CD4-positive, alpha-beta T cell (primary cell): ENCODE measurements around the gene CYTH3. TPM values are rescaled to one million over a fixed set of nuclear protein-coding genes. Genes with fewer than 3 reads are reported as not detected.

Experiments used
- ATAC-seq: fragments of 200-7000 bp; cut with Tn5 transposase; one replicate; pipeline ENCODE4 v1.10.0; 2022; ENCODE audit warnings: mild to moderate bottlenecking; ENCODE audit not compliant: poor library complexity
- CTCF ChIA-PET: fragments of 350-600 bp; sonication (Branson Sonifier 250); formaldehyde crosslinking; loops from one replicate; lab custom pipeline; 2021; ENCODE audit warnings: antibody characterized with exemption, inconsistent platforms; lab: Charles Lee
- POLR2A ChIA-PET: fragments of 350-600 bp; sonication (Branson Sonifier 250); formaldehyde crosslinking; loops from one replicate; lab custom pipeline; 2021; ENCODE audit warnings: antibody characterized with exemption, inconsistent platforms; lab: Charles Lee
- DNase-seq, 14 experiments: peaks; one replicate each; pipeline ENCODE4 v3.0.0-alpha.2; 2013 to 2020; ENCODE audit warnings: mixed read lengths in 2 of 14
- H3K27ac ChIP-seq, 2 donors: one replicate each; pipeline versions ENCODE4 v1.5.1 to v1.7.0; 2013; ENCODE audit warnings: low read length in 2 of 2, low read depth in 1 of 2, mild to moderate bottlenecking in 1 of 2
- H3K27me3 ChIP-seq, 2 experiments: 1 replicate in 1 of 2; 2 replicates in 1 of 2; pipeline versions ENCODE4 v1.6.1 to v1.7.0; 2013; ENCODE audit warnings: low read length in 2 of 2, control low read depth in 1 of 2, mild to moderate bottlenecking in 1 of 2, moderate library complexity in 1 of 2; ENCODE audit not compliant: insufficient read depth in 2 of 2, control insufficient read depth in 1 of 2
- H3K36me3 ChIP-seq: one replicate; pipeline ENCODE4 v1.6.1; 2013; ENCODE audit warnings: low read length, control low read depth; ENCODE audit not compliant: insufficient read depth
- H3K4me1 ChIP-seq: one replicate; pipeline ENCODE4 v1.6.1; 2013; ENCODE audit warnings: low read length, control low read depth; ENCODE audit not compliant: insufficient read depth
- H3K4me3 ChIP-seq: one replicate; pipeline ENCODE4 v1.5.1; 2013; ENCODE audit warnings: mild to moderate bottlenecking, low read length, moderate library complexity
- H3K9me3 ChIP-seq, 2 experiments: 1 replicate in 1 of 2; 2 replicates in 1 of 2; pipeline versions ENCODE4 v1.6.1 to v1.7.0; 2013; ENCODE audit warnings: low read length in 2 of 2, mild to moderate bottlenecking in 2 of 2, control low read depth in 1 of 2, moderate library complexity in 1 of 2; ENCODE audit not compliant: control insufficient read depth in 1 of 2, insufficient read depth in 1 of 2
- H3K27ac Mint-ChIP-seq: one replicate; pipeline ENCODE4 v1.8.0; 2020; ENCODE audit warnings: mixed read lengths
- H3K27me3 Mint-ChIP-seq: one replicate; pipeline ENCODE4 v1.8.0; 2021; ENCODE audit warnings: mixed read lengths
- H3K36me3 Mint-ChIP-seq: one replicate; pipeline ENCODE4 v1.8.0; 2021; ENCODE audit warnings: low read depth, mixed read lengths
- H3K4me1 Mint-ChIP-seq: one replicate; pipeline ENCODE4 v1.8.0; 2021; ENCODE audit warnings: low read depth, mixed read lengths
- H3K4me3 Mint-ChIP-seq: one replicate; pipeline ENCODE4 v1.8.0; 2020; ENCODE audit warnings: mild to moderate bottlenecking, mixed read lengths
- H3K9me3 Mint-ChIP-seq: one replicate; pipeline ENCODE4 v1.8.0; 2020; ENCODE audit warnings: mixed read lengths
- CTCF ChIP-seq: fragments of 200-600 bp; IDR thresholded peaks from one replicate; pipeline ENCODE4 v1.8.0; 2022; ENCODE audit warnings: antibody characterized with exemption, mild to moderate bottlenecking
- intact Hi-C, 2 experiments: fragments of 100-400 bp; cut with DNase I in 1 of 2; cut with micrococcal nuclease in 1 of 2; formaldehyde crosslinking; loops; one replicate each; pipeline versions ENCODE4 v1.15.1 to v1.9.0; 2023 to 2025; cut with DNase I, micrococcal nuclease
- total RNA-seq, 174 experiments: library from RNA in 2 of 174; stranded (reverse) in 2 of 174; gene quantifications; one replicate each; pipeline ENCODE4 v1.2.3 and lab custom pipeline; 2021 to 2026

The CYTH3 gene
- total RNA-seq, 2 experiments from 2014 or later = 7.6 to 9.1 TPM

GRCh38 chr7:6171532-6172223 is 100.7 kb downstream of the CYTH3 start:
- Histone ChIP-seq H3K27ac (no peak overlapping the region), H3K27me3 (no peaks in the 10 kb centered on the region), H3K36me3 (peaks cover 7% of the 10 kb centered on the region), H3K9me3 (no peaks in the 10 kb centered on the region), H3K4me3 (no peak overlapping the region), H3K4me1 (no peaks in the 10 kb centered on the region)
- ChIA-PET POLR2A (no interaction called here), CTCF (no interaction called here)
- ATAC-seq (no peak), DNase-seq (no peak)
- no peaks in the 10 kb centered on the region for H3K27me3 Mint-ChIP-seq
- no peaks in the 10 kb centered on the region for H3K4me1 Mint-ChIP-seq
- no peak overlapping the region for H3K4me3 Mint-ChIP-seq
- no peaks in the 10 kb centered on the region for H3K9me3 Mint-ChIP-seq
- no peaks in the 10 kb centered on the region for H3K36me3 Mint-ChIP-seq
- H3K27ac Mint-ChIP-seq = no peak overlapping the region
- intact Hi-C loops = no loop called here
- TF ChIP-seq CTCF = no peak

DNA sequence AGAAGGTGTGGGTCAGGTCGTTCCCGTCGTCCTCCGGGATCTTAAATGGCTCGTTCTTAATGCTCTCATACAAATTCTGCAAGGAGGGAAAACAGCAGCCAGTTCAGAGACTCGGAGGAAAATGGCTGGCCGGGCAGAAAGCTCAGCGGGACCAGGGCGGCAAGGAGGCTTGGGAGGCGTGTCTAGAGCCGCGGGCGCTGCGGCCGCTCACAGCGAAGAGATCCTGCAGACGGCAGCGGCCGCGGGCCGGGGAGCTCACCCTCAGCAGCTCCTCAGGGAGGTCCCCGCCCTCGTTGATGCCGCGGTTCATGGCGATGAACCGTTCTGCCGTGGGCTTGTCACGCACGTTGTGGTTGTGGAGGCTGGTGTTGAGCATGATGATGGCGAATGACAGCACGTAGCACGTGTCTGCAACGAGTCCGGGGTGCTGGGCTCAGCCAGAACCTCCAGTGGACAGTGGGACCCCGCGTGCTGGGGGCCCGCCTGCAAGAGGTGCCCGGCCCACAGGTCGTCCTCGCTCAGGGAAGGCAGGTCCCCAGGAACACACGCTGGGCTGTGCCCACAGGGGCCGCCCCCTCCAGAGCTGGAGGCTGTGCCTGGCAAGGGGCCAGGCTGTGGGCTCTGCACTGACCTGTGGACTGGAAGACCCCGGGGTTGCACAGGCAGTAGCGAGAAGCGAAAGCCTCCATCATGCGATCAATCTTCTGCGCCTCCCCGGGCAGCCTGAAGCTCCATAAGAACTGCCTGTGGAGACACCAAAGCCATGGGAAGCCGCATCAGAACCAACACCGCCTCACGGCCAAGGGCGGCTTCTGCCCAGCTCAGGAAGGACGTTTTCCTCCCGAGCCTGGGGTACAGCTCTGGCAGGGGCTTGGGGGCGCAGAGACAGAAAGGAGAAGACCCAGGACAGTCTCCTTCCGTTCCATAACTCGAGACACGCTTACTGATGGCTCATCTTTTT is 101.6 kb downstream of the CYTH3 start:
- no peak overlapping the region for H3K27ac Mint-ChIP-seq
- ATAC-seq (no peak), DNase-seq (no peak)
- Histone ChIP-seq H3K4me3 (peak overlapping the region; percentile 24), H3K4me1 (no peaks in the 10 kb centered on the region), H3K27ac (no peak overlapping the region), H3K27me3 (no peaks in the 10 kb centered on the region), H3K9me3 (no peaks in the 10 kb centered on the region), H3K36me3 (peaks cover 7% of the 10 kb centered on the region)
- H3K27me3 Mint-ChIP-seq = no peaks in the 10 kb centered on the region
- no peaks in the 10 kb centered on the region for H3K9me3 Mint-ChIP-seq
- CTCF ChIA-PET = no interaction called here
- H3K4me3 Mint-ChIP-seq = peak overlapping the region; percentile 30
- TF ChIP-seq CTCF = no peak
- POLR2A ChIA-PET = interaction anchor here (0.6 kb wide), 1 partner anchor 120 kb away, joined by 3 read pairs; no protein-coding TSS in a partner anchor
- no peaks in the 10 kb centered on the region for H3K36me3 Mint-ChIP-seq
- H3K4me1 Mint-ChIP-seq = no peaks in the 10 kb centered on the region
- intact Hi-C loops = no loop called here

DNA sequence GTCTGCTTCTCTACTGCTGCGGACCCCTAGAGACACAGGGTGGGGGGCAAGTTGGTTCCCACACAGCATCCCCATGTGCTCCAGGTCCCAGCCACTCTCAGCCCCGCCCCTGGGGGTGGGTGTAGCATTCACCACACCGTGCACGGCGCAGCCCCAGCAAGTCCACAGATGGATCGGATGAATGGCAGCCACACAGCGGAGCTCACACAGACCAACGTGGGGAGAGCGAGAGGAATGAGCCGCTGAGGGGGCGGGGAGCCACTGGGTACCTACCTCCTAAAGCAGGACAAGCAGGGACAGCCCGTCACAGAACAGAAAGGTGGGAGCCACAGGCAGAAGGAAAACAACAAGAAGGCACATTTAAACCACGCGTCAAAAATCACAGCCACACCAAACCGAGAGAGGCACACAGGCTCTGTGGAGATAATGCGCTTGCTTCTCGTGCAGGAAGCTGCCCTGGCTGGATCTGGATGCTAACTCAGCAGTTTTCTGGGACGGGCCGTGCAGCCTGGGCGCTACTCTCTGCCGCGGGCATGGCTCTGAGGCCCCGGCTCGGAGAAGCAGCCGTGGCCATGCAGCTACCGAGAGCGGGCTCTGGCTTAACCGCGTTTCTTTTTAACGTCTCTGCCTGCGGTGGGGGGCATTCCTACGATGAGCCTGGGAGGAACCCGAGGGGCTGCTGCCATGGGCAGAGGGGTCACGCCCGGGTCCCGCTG is 102.5 kb downstream of the CYTH3 start:
- Histone ChIP-seq H3K4me1 (no peaks in the 10 kb centered on the region), H3K4me3 (peak overlapping the region; percentile 24), H3K36me3 (peaks cover 5% of the 10 kb centered on the region), H3K27ac (no peak overlapping the region), H3K27me3 (no peaks in the 10 kb centered on the region), H3K9me3 (no peaks in the 10 kb centered on the region)
- POLR2A ChIA-PET = no interaction called here
- no peaks in the 10 kb centered on the region for H3K36me3 Mint-ChIP-seq
- H3K27me3 Mint-ChIP-seq = no peaks in the 10 kb centered on the region
- TF ChIP-seq CTCF = no peak
- H3K4me3 Mint-ChIP-seq = no peak overlapping the region
- CTCF ChIA-PET = no interaction called here
- no peak overlapping the region for H3K27ac Mint-ChIP-seq
- DNase-seq (no peak), ATAC-seq (no peak)
- no peaks in the 10 kb centered on the region for H3K9me3 Mint-ChIP-seq
- H3K4me1 Mint-ChIP-seq = no peaks in the 10 kb centered on the region
- intact Hi-C loops = no loop called here
